ENCODE results near the gene EIF5AL1.

GRCh38 chr10:79487296-79488194 lies 24.8 kb upstream of the EIF5AL1 start:
- no peak for TF ChIP-seq YY1 (IDR thresholded peaks at IDR 0.05; ENCODE audit: insufficient read depth, insufficient read length)
- no peak for TF ChIP-seq SUZ12 (IDR thresholded peaks at IDR 0.05; ENCODE audit: extremely low read depth, insufficient read depth, insufficient read length)
- no peak for TF ChIP-seq ZNF274 (IDR thresholded peaks at IDR 0.05; ENCODE audit: low read depth, low read length)

All from NT2/D1 (cell line).